GM12891 (cell line): ENCODE data around the gene POC1A.
"Not testable (repeated sequence)": the region's sequence is repeated elsewhere in the genome, so short reads cannot be mapped to it uniquely, and the experiment has no call there.

Source experiments
- DNase-seq: peaks from one replicate; pipeline ENCODE4 v3.0.0; 2011; ENCODE audit warnings: low spot score; ENCODE audit not compliant: insufficient read length
- FAIRE-seq: peaks from 2 replicates; lab custom pipeline; 2011; peaks lifted over from hg19 to GRCh38; lab: Jason Lieb, UNC
- PAX5 ChIP-seq: IDR thresholded peaks from 2 replicates; pipeline ENCODE4 v1.6.1; 2011; ENCODE audit warnings: low read length, moderate library complexity, mild to moderate bottlenecking; ENCODE audit not compliant: insufficient read depth, severe bottlenecking
- POLR2A ChIP-seq: IDR thresholded peaks from 2 replicates; pipeline ENCODE4 v1.6.1; 2011; ENCODE audit warnings: low read depth, low read length, control low read depth
- POLR2AphosphoS5 ChIP-seq: IDR thresholded peaks from 2 replicates; pipeline ENCODE4 v1.6.1; 2011; ENCODE audit warnings: low read depth, low read length, control low read depth
- POU2F2 ChIP-seq: IDR thresholded peaks from 2 replicates; pipeline ENCODE4 v1.6.1; 2011; ENCODE audit warnings: low read depth, mild to moderate bottlenecking, control low read depth, low read length, moderate library complexity
- SPI1 ChIP-seq: IDR thresholded peaks from 2 replicates; pipeline ENCODE4 v1.6.1; 2011; ENCODE audit warnings: low read depth, low read length, control low read depth
- TAF1 ChIP-seq: IDR thresholded peaks from 2 replicates; pipeline ENCODE4 v1.6.1; 2011; ENCODE audit warnings: low read depth, low read length, control low read depth

POC1A gene

DNA sequence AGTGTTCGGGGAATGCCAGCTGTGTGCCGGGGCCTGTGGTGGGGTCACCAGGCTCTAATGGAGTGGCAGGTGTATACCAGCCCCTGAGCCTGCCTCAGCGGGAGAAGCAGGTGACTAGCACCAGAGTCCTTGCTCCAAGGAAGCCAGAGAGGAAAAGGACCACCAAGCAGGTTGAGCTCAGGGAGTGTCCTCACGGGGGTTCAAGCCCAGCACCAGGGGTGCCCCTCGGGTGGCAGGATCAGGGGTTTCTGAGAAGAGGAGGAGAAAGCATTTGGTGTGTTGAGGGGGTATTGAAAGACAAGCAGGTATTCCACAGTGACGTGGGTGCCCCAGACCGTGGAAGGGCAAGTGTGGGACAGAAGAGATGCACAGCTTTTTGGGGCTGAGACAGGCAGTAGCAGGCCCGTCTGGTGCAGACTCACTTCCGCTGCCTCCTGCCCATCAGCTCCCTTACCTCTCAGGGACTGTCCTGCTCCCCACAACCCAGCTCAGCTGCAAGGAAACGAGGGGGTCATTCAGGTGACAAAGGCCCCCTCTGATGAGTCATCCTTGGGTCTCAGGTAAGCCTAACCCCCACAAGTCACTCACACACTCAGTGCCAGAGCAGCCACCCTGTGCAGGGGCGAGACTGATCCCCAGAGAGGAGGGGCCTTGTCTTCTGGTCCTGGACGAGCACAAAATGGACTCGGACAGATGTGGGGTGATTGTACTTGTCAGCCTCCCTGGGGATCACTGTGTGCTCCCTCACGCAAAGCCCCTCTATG lies 21.4 kb upstream of the POC1A start:
- FAIRE-seq (no peak), DNase-seq (no peak)
- TF ChIP-seq TAF1 (no peak), POLR2AphosphoS5 (no peak), POLR2A (no peak), SPI1 (no peak), POU2F2 (no peak), PAX5 (no peak)

GRCh38 chr3:52174896-52175295 lies 20.7 kb upstream of the POC1A start:
- no peak for FAIRE-seq
- no peak for DNase-seq
- TF ChIP-seq PAX5 (no peak), TAF1 (no peak), POLR2AphosphoS5 (no peak), POU2F2 (no peak), POLR2A (no peak)

- FAIRE-seq, result no peak
- no peak for TF ChIP-seq PAX5
- TF ChIP-seq TAF1, result no peak
- no peak for TF ChIP-seq POLR2A
- TF ChIP-seq SPI1, result no peak
- TF ChIP-seq POLR2AphosphoS5, result no peak
- TF ChIP-seq POU2F2, result no peak
- no peak for DNase-seq
Measured at GRCh38 chr3:52173101-52173500, 18.9 kb upstream of the POC1A start.

DNA sequence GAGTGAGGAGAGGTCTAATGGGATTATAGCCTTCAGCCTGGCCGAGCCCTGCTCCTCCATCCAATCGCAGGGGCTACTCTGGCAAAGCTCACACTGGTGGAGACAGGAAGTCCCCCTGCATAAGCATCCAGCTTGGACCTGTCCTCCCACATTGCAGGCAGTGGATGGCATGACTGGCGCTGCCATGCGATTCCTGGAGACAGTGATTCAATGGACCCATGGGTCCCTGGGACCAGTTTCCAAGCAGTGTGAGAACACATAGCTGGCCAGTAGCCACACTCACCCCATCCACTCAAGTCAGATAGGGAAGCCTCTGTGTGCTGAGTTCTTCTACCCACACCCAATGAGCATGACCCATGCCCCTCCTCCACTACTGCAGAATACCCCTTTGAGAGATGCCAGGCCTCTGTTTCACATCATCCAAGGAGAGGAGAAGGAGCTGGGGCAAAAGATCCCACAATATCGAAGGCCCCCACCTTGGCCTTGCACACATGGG lies 18.1 kb upstream of the POC1A start:
- FAIRE-seq (no peak), DNase-seq (no peak)
- TF ChIP-seq POU2F2 (no peak), POLR2AphosphoS5 (no peak), SPI1 (no peak), POLR2A (no peak), TAF1 (no peak), PAX5 (no peak)

DNA sequence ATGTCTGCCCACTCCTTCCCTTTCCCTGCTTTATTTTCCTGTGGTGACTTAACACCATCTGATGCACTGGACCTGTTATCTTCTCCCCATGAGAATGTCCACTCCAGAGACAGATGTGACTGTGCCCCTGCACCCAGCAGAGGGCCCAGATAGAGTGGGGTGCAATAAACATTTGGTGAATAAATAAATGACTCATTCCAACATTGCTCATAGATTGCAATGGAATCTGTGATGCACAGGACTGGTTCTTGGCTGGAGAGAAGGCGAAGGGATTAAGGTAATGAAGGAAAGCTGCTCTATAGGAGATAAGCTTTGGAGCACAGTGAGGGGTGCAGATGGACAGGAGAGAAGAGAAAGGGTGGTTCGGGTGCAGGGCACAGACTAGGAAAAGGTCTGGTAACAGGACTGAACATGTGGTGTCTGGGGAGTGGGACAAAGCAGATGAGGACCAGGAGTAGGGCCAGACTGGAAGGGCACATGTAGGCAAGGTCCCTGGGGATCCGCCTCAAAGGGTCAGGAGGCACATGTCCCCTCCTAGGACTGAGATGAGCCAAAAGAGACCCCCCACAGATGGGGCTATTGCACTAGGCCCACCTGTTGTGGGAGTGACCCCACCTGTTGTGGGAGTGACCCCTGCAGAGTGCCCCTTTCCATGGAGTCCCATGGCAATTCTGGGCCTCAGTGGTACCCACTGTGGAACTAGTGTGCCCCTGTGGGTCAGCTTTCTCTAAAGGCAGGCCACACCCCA lies 17.5 kb upstream of the POC1A start:
- FAIRE-seq, result no peak
- no peak for TF ChIP-seq POLR2A
- no peak for TF ChIP-seq TAF1
- TF ChIP-seq PAX5, result no peak
- no peak for TF ChIP-seq POU2F2
- TF ChIP-seq POLR2AphosphoS5, result no peak
- TF ChIP-seq SPI1, result no peak
- no peak for DNase-seq

- not testable (repeated sequence) for DNase-seq, FAIRE-seq
Measured at GRCh38 chr3:52170217-52170616, 16.0 kb upstream of the POC1A start.

DNA sequence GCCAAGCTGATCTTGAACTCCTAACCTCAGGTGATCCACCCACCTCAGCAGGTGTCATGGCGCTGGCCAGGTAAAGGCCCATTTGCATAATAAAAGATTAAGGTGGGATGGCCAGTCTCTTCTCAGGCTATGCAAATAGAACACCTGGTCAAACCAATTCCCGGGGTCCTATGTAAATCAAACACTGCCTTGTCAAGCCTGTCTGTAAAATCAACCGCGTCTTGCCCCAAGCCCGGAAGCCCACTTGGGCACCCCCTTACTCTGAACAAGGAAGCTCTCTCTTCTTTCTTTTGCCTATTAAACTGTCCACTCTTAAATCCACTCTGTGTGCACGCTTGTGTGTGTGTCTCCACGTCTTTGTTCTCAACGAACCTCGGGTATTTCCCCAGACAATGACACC lies 13.0 kb upstream of the POC1A start:
- TF ChIP-seq PAX5 (no peak), SPI1 (no peak), POLR2AphosphoS5 (no peak), TAF1 (no peak), POLR2A (no peak), POU2F2 (no peak)
- DNase-seq, result no peak
- FAIRE-seq, result no peak

DNA sequence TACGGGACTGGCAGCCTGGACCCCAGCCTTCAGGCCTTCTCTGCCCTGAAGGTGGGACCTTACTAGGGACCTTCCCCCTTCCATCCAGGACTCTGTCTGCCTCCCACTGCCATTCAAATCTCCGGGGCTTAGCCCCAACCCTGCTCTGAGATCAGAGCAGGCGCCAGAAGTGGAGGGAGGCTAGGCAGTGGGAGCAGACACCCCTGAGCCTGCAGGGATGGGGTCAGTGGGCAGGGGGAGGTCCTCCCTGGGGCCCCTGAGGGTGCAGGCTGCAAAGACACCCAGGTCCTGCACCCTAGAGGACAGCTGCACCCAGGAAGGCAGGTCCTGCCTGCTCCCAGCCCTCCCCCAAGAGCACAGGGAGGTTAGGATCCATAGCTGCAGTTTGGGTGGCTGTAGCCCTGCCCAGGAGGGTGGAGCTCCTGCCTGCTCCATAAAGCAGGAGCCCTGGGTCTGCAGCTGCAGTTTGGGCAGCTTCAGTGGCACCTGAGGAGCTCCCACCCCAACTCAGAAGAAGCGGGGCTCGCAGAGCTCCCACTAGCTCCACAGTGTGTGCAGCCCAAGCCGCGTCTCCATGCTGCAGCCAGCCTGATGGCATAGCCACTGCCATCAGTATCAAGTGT lies 8.1 kb upstream of the POC1A start:
- TF ChIP-seq PAX5 (no peak), TAF1 (no peak), POLR2AphosphoS5 (no peak), POU2F2 (no peak), POLR2A (no peak), SPI1 (no peak)
- DNase-seq (no peak), FAIRE-seq (no peak)

DNA sequence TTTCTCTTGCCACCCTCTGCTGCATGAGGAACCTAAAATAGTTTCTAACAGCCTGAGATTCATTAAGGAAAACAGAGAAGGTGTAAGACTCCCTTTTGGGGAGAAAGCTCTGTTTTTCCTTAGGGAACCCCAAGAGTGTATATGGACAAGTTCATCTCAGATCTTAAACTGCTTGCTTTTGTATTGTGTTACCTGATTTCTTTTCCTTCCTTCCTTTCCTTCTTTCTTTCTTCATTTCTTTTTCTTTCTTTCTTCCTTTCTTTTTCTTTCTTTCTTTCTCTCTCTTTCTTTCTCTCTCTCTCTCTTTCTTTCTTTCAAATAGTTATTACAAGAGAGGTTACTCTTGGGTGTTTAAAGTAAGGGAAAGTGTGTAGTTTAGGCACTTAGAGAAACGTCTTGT lies 5.3 kb upstream of the POC1A start:
- FAIRE-seq, result no peak
- TF ChIP-seq PAX5 (no peak), POU2F2 (no peak), POLR2A (no peak), TAF1 (no peak), SPI1 (no peak), POLR2AphosphoS5 (no peak)
- no peak for DNase-seq

GRCh38 chr3:52155912-52156311 lies 1.7 kb upstream of the POC1A start:
- DNase-seq, result no peak
- no peak for FAIRE-seq
- TF ChIP-seq POLR2A, result no peak
